GM12878 (cell line): ENCODE data around the gene SPRN. TPM values are rescaled to one million over a fixed set of nuclear protein-coding genes. Genes with fewer than 3 reads are reported as not detected.

Source experiments
- ATAC-seq: fragments of 200-7000 bp; cut with Tn5 transposase; 3 replicates; pipeline ENCODE4 v1.9.1; 2020; ENCODE audit warnings: mild to moderate bottlenecking, moderate library complexity
- BruUV-seq: library from RNA; stranded (reverse); fragments of 400-500 nt; replicated peaks from 2 replicates; lab custom pipeline; 2021; lab: Mats Ljungman, UMichigan
- CTCF ChIA-PET: fragments of 300-600 bp; sonication (Branson Sonifier 250); formaldehyde crosslinking; extraction: SDS; loops from one replicate; lab custom pipeline; 2021; ENCODE audit warnings: inconsistent platforms; lab: Yijun Ruan, JAX
- POLR2A ChIA-PET: fragments of 350-600 bp; formaldehyde crosslinking; extraction: SDS; loops from one replicate; lab custom pipeline; 2021; ENCODE audit warnings: inconsistent platforms; lab: Charles Lee
- RAD21 ChIA-PET: fragments of 300-600 bp; sonication (Branson Sonifier 250); formaldehyde crosslinking; loops from one replicate; lab custom pipeline; 2023; ENCODE audit warnings: antibody characterized with exemption; ENCODE audit not compliant: unreplicated experiment; lab: Charles Lee
- SMC1A ChIA-PET: fragments of 300-600 bp; sonication (Branson Sonifier 250); formaldehyde crosslinking; loops from one replicate; lab custom pipeline; 2023; ENCODE audit not compliant: unreplicated experiment, uncharacterized antibody; lab: Charles Lee
- DNase-seq: peaks from one replicate; pipeline ENCODE4 v3.0.0-alpha.2; 2011; ENCODE audit warnings: low read depth, low spot score
- FAIRE-seq: peaks from 3 replicates; lab custom pipeline; 2011; peaks lifted over from hg19 to GRCh38; lab: Jason Lieb, UNC
- H2AFZ ChIP-seq: 2 replicates; pipeline ENCODE4 v1.6.0; 2011; ENCODE audit warnings: low read depth, low read length, control low read depth; ENCODE audit not compliant: control insufficient read depth
- H3K27ac ChIP-seq: 2 replicates; pipeline ENCODE4 v1.5.1; 2011; ENCODE audit warnings: control low read depth; ENCODE audit not compliant: control insufficient read depth, insufficient read depth
- H3K27me3 ChIP-seq, 2 experiments: replicated peaks in 1 of 2; 2 replicates each; pipeline versions ENCODE4 v1.6.0 to v1.6.1; 2011; ENCODE audit warnings: low read length in 1 of 2; ENCODE audit not compliant: control insufficient read depth in 2 of 2, insufficient read depth in 2 of 2
- H3K36me3 ChIP-seq, 2 experiments: 2 replicates each; pipeline ENCODE4 v1.5.1; 2011; ENCODE audit warnings: low read length in 1 of 2; ENCODE audit not compliant: control insufficient read depth in 2 of 2, insufficient read depth in 2 of 2
- H3K4me1 ChIP-seq: 2 replicates; pipeline ENCODE4 v1.6.1; 2011; ENCODE audit warnings: mild to moderate bottlenecking, low read length, moderate library complexity, mixed read lengths; ENCODE audit not compliant: control insufficient read depth, insufficient read depth
- H3K4me2 ChIP-seq: 2 replicates; pipeline ENCODE4 v1.6.0; 2011; ENCODE audit warnings: control low read depth; ENCODE audit not compliant: control insufficient read depth, insufficient read depth
- H3K4me3 ChIP-seq: fragments of 200-600 bp; sonication (generic); 2 replicates; pipeline ENCODE4 v1.5.1; 2016
- H3K79me2 ChIP-seq: 2 replicates; pipeline ENCODE4 v1.6.0; 2011; ENCODE audit warnings: low read length; ENCODE audit not compliant: control insufficient read depth, insufficient read depth
- H3K9ac ChIP-seq: 2 replicates; pipeline ENCODE4 v1.8.0; 2011; ENCODE audit warnings: low read length, control low read depth, mixed read lengths; ENCODE audit not compliant: control insufficient read depth, insufficient read depth
- H3K9me3 ChIP-seq: replicated peaks from 3 replicates; pipeline ENCODE4 v1.5.1; 2011; ENCODE audit warnings: mild to moderate bottlenecking, low read length; ENCODE audit not compliant: control insufficient read depth, insufficient read depth
- H4K20me1 ChIP-seq: 2 replicates; pipeline ENCODE4 v1.6.0; 2011; ENCODE audit not compliant: control insufficient read depth, insufficient read depth
- IRF4 ChIP-seq: IDR thresholded peaks from 2 replicates; pipeline ENCODE4 v1.6.1; 2011; ENCODE audit warnings: low read depth, low read length
- POLR2A ChIP-seq: IDR thresholded peaks from 2 replicates; pipeline ENCODE4 v1.6.1; 2011; ENCODE audit warnings: low read depth, mild to moderate bottlenecking, low read length
- POLR2AphosphoS5 ChIP-seq: IDR thresholded peaks from 2 replicates; pipeline ENCODE4 v1.6.1; 2011; ENCODE audit warnings: mild to moderate bottlenecking, low read length, inconsistent platforms
- WGBS: methylation state at CpG from one replicate; pipeline ENCODE4 v1.1.6; 2016; ENCODE audit warnings: low lambda C conversion rate; ENCODE audit not compliant: insufficient replicate concordance, insufficient coverage; ENCODE audit errors: missing lambda C conversion rate; 5-methylcytosine and 5-hydroxymethylcytosine counted together
- in situ Hi-C: fragments of 300-500 bp; cut with MboI; formaldehyde crosslinking; loops from 9 replicates; pipeline ENCODE4 v1.14.3; 2018; ENCODE audit warnings: mixed read lengths
- intact Hi-C: fragments of 100-400 bp; cut with micrococcal nuclease; formaldehyde crosslinking; loops from one replicate; pipeline ENCODE4 v1.14.2; 2022; ENCODE audit not compliant: unreplicated experiment
- polyA plus RNA-seq, 11 experiments: library from polyadenylated mRNA; depleted of rRNA in 4 of 11; unstranded in 6 of 11; stranded (reverse) in 5 of 11; fragments of >200 nt; fragmentation: Nextera tagmentation in 4 of 11; fragmentation: Illumina TruSeq in 1 of 11; extraction: Ambion mirVana in 4 of 11; extraction: Trizol in 1 of 11; gene quantifications; 1 replicate in 1 of 11; 2 replicates in 10 of 11; pipeline versions ENCODE4 v1.2.1 to v1.2.3, GENCODE V29; 2011 to 2016; ENCODE audit warnings: inconsistent platforms in 2 of 11, missing spikeins in 2 of 11, low read depth in 1 of 11
- total RNA-seq, 4 experiments: library from RNA; depleted of rRNA in 3 of 4; stranded (reverse); fragments of >200 nt in 3 of 4; fragmentation: Illumina TruSeq in 1 of 4; extraction: Trizol in 1 of 4; gene quantifications; 2 replicates each; pipeline versions ENCODE4 v1.2.1 to v1.2.3, GENCODE V29; 2013 to 2021

The SPRN gene
- total and polyA plus RNA-seq, 10 of the 15 experiments (the other 5 are each of a cell fraction or from before 2014, with no cell fraction given): 0.03 to 0.96 (median 0.46) TPM; not detected in 6

GRCh38 chr10:133421336-133422222, 2.8 kb downstream of the SPRN start:
- no peaks in the 10 kb centered on the region for H3K27me3 ChIP-seq
- TF ChIP-seq POLR2A: peak; percentile 69
- TF ChIP-seq POLR2AphosphoS5: no peak
- TF ChIP-seq, all 136 proteins: peak for 1
- H3K4me3 ChIP-seq: no peak overlapping the region
- 89% methylated on average over 12 of the region's 17 CpGs for WGBS
- no peak overlapping the region for H3K4me2 ChIP-seq
- H3K9me3 ChIP-seq: no peaks in the 10 kb centered on the region
- no peak overlapping the region for H3K27ac ChIP-seq
- H3K9ac ChIP-seq: no peak overlapping the region
- H2AFZ ChIP-seq: no peak overlapping the region
- ChIA-PET RAD21 (no interaction called here), CTCF (no interaction called here), POLR2A (no interaction called here), SMC1A (no interaction called here)
- intact Hi-C loops (no loop called here), in situ Hi-C loops (loop anchor here (5.0 kb wide), 1 partner anchor 151 kb away; no protein-coding TSS in a partner anchor)
- no peaks in the 10 kb centered on the region for H3K79me2 ChIP-seq
- H3K36me3 ChIP-seq: peaks cover 2 to 17% of the 10 kb centered on the region in 2 experiments; a peak in 3 of 4 replicates
- DNase-seq (no peak), ATAC-seq (no peak; the same call in 2 of the 3 replicates), FAIRE-seq (no peak)
- H3K4me1 ChIP-seq: no peaks in the 10 kb centered on the region
- no peaks in the 10 kb centered on the region for H4K20me1 ChIP-seq
- BruUV-seq: no TSS peak

- H3K4me3 ChIP-seq: no peak overlapping the region
- no peak for DNase-seq
- in situ Hi-C loops: loop anchor here (5.0 kb wide), 1 partner anchor 152 kb away; no protein-coding TSS in a partner anchor
- H3K27me3 ChIP-seq: no peaks in the 10 kb centered on the region
- no peak overlapping the region for H3K27ac ChIP-seq
- H3K9ac ChIP-seq: no peak overlapping the region
- H4K20me1 ChIP-seq: no peaks in the 10 kb centered on the region
- ChIA-PET CTCF (no interaction called here), POLR2A (no interaction called here), RAD21 (no interaction called here), SMC1A (no interaction called here)
- H3K4me2 ChIP-seq: no peak overlapping the region
- peaks cover 4 to 17% of the 10 kb centered on the region in 2 experiments for H3K36me3 ChIP-seq
- no peak for TF ChIP-seq IRF4
- H2AFZ ChIP-seq: no peak overlapping the region
- 90% methylated on average over 6 of the region's 6 CpGs for WGBS
- intact Hi-C loops: no loop called here
- no peak for FAIRE-seq
- H3K79me2 ChIP-seq: no peaks in the 10 kb centered on the region
- no peaks in the 10 kb centered on the region for H3K4me1 ChIP-seq
- BruUV-seq: no TSS peak
- ATAC-seq: no peak
- no peaks in the 10 kb centered on the region; the same call in 2 of the 3 replicates for H3K9me3 ChIP-seq
Measured at GRCh38 chr10:133420579-133420978, 3.8 kb downstream of the SPRN start.
